GM12878 (cell line): ENCODE measurements around the gene NKX1-1. TPM values are rescaled to one million over a fixed set of nuclear protein-coding genes. Genes with fewer than 3 reads are reported as not detected.

Source experiments
- ATAC-seq: fragments of 200-7000 bp; cut with Tn5 transposase; 3 replicates; pipeline ENCODE4 v1.9.1; 2020; ENCODE audit warnings: mild to moderate bottlenecking, moderate library complexity
- BruUV-seq: library from RNA; stranded (reverse); fragments of 400-500 nt; replicated peaks from 2 replicates; lab custom pipeline; 2021; lab: Mats Ljungman, UMichigan
- CTCF ChIA-PET: fragments of 300-600 bp; sonication (Branson Sonifier 250); formaldehyde crosslinking; extraction: SDS; loops from one replicate; lab custom pipeline; 2021; ENCODE audit warnings: inconsistent platforms; lab: Yijun Ruan, JAX
- POLR2A ChIA-PET: fragments of 350-600 bp; formaldehyde crosslinking; extraction: SDS; loops from one replicate; lab custom pipeline; 2021; ENCODE audit warnings: inconsistent platforms; lab: Charles Lee
- RAD21 ChIA-PET: fragments of 300-600 bp; sonication (Branson Sonifier 250); formaldehyde crosslinking; loops from one replicate; lab custom pipeline; 2023; ENCODE audit warnings: antibody characterized with exemption; ENCODE audit not compliant: unreplicated experiment; lab: Charles Lee
- SMC1A ChIA-PET: fragments of 300-600 bp; sonication (Branson Sonifier 250); formaldehyde crosslinking; loops from one replicate; lab custom pipeline; 2023; ENCODE audit not compliant: unreplicated experiment, uncharacterized antibody; lab: Charles Lee
- DNase-seq: peaks from one replicate; pipeline ENCODE4 v3.0.0-alpha.2; 2011; ENCODE audit warnings: low read depth, low spot score
- FAIRE-seq: peaks from 3 replicates; lab custom pipeline; 2011; peaks lifted over from hg19 to GRCh38; lab: Jason Lieb, UNC
- H2AFZ ChIP-seq: 2 replicates; pipeline ENCODE4 v1.6.0; 2011; ENCODE audit warnings: low read depth, low read length, control low read depth; ENCODE audit not compliant: control insufficient read depth
- H3K27ac ChIP-seq: 2 replicates; pipeline ENCODE4 v1.5.1; 2011; ENCODE audit warnings: control low read depth; ENCODE audit not compliant: control insufficient read depth, insufficient read depth
- H3K27me3 ChIP-seq, 2 experiments: replicated peaks in 1 of 2; 2 replicates each; pipeline versions ENCODE4 v1.6.0 to v1.6.1; 2011; ENCODE audit warnings: low read length in 1 of 2; ENCODE audit not compliant: control insufficient read depth in 2 of 2, insufficient read depth in 2 of 2
- H3K36me3 ChIP-seq, 2 experiments: 2 replicates each; pipeline ENCODE4 v1.5.1; 2011; ENCODE audit warnings: low read length in 1 of 2; ENCODE audit not compliant: control insufficient read depth in 2 of 2, insufficient read depth in 2 of 2
- H3K4me1 ChIP-seq: 2 replicates; pipeline ENCODE4 v1.6.1; 2011; ENCODE audit warnings: mild to moderate bottlenecking, low read length, moderate library complexity, mixed read lengths; ENCODE audit not compliant: control insufficient read depth, insufficient read depth
- H3K4me2 ChIP-seq: 2 replicates; pipeline ENCODE4 v1.6.0; 2011; ENCODE audit warnings: control low read depth; ENCODE audit not compliant: control insufficient read depth, insufficient read depth
- H3K4me3 ChIP-seq: fragments of 200-600 bp; sonication (generic); 2 replicates; pipeline ENCODE4 v1.5.1; 2016
- H3K79me2 ChIP-seq: 2 replicates; pipeline ENCODE4 v1.6.0; 2011; ENCODE audit warnings: low read length; ENCODE audit not compliant: control insufficient read depth, insufficient read depth
- H3K9ac ChIP-seq: 2 replicates; pipeline ENCODE4 v1.8.0; 2011; ENCODE audit warnings: low read length, control low read depth, mixed read lengths; ENCODE audit not compliant: control insufficient read depth, insufficient read depth
- H3K9me3 ChIP-seq: replicated peaks from 3 replicates; pipeline ENCODE4 v1.5.1; 2011; ENCODE audit warnings: mild to moderate bottlenecking, low read length; ENCODE audit not compliant: control insufficient read depth, insufficient read depth
- H4K20me1 ChIP-seq: 2 replicates; pipeline ENCODE4 v1.6.0; 2011; ENCODE audit not compliant: control insufficient read depth, insufficient read depth
- BCL11A ChIP-seq: IDR thresholded peaks from 2 replicates; pipeline ENCODE4 v1.6.1; 2011; ENCODE audit warnings: low read depth, low read length
- IRF4 ChIP-seq: IDR thresholded peaks from 2 replicates; pipeline ENCODE4 v1.6.1; 2011; ENCODE audit warnings: low read depth, low read length
- JUND ChIP-seq: IDR thresholded peaks from 2 replicates; pipeline ENCODE4 v1.6.1; 2012; ENCODE audit warnings: low read depth, mild to moderate bottlenecking, low read length, improper control_type of control experiment, moderate library complexity
- MXI1 ChIP-seq: fragments of 150-350 bp; IDR thresholded peaks from 2 replicates; pipeline ENCODE4 v1.6.1; 2011; ENCODE audit warnings: low read depth, mild to moderate bottlenecking, inconsistent platforms, low read length, improper control_type of control experiment
- POLR2AphosphoS2 ChIP-seq: IDR thresholded peaks from 2 replicates; pipeline ENCODE4 v1.6.1; 2011; ENCODE audit warnings: low read depth, mild to moderate bottlenecking, low read length, improper control_type of control experiment, moderate library complexity
- RELA ChIP-seq: fragments of 450-650 bp; IDR thresholded peaks from 2 replicates; pipeline ENCODE4 v1.8.0; 2014; ENCODE audit warnings: borderline replicate concordance; ENCODE audit not compliant: partially characterized antibody
- SMAD1 ChIP-seq: fragments of 450-650 bp; IDR thresholded peaks from 2 replicates; pipeline ENCODE4 v1.6.1; 2018; ENCODE audit warnings: mild to moderate bottlenecking, low read depth; ENCODE audit not compliant: partially characterized antibody
- SPI1 ChIP-seq: IDR thresholded peaks from 2 replicates; pipeline ENCODE4 v1.6.1; 2011; ENCODE audit warnings: low read depth, mild to moderate bottlenecking, low read length, moderate library complexity, borderline replicate concordance; ENCODE audit not compliant: insufficient read depth
- SREBF1 ChIP-seq: IDR thresholded peaks from 2 replicates; pipeline ENCODE4 v1.6.1; 2012; ENCODE audit warnings: mild to moderate bottlenecking, low read length
- TAF1 ChIP-seq: IDR thresholded peaks from 2 replicates; pipeline ENCODE4 v1.6.1; 2011; ENCODE audit warnings: mild to moderate bottlenecking, low read depth, low read length, borderline replicate concordance
- TCF3 ChIP-seq: IDR thresholded peaks from 2 replicates; pipeline ENCODE4 v1.6.1; 2012; ENCODE audit warnings: low read depth, mild to moderate bottlenecking, low read length, borderline replicate concordance; ENCODE audit not compliant: insufficient read depth
- YBX1 ChIP-seq: fragments of 450-650 bp; IDR thresholded peaks from 2 replicates; pipeline ENCODE4 v1.6.1; 2016; ENCODE audit warnings: antibody characterized with exemption
- ZNF217 ChIP-seq: fragments of 450-650 bp; IDR thresholded peaks from 2 replicates; pipeline ENCODE4 v1.6.1; 2017; ENCODE audit warnings: antibody characterized with exemption, mild to moderate bottlenecking
- WGBS: methylation state at CpG from one replicate; pipeline ENCODE4 v1.1.6; 2016; ENCODE audit warnings: low lambda C conversion rate; ENCODE audit not compliant: insufficient replicate concordance, insufficient coverage; ENCODE audit errors: missing lambda C conversion rate; 5-methylcytosine and 5-hydroxymethylcytosine counted together
- in situ Hi-C: fragments of 300-500 bp; cut with MboI; formaldehyde crosslinking; loops from 9 replicates; pipeline ENCODE4 v1.14.3; 2018; ENCODE audit warnings: mixed read lengths
- intact Hi-C: fragments of 100-400 bp; cut with micrococcal nuclease; formaldehyde crosslinking; loops from one replicate; pipeline ENCODE4 v1.14.2; 2022; ENCODE audit not compliant: unreplicated experiment
- polyA plus RNA-seq, 11 experiments: library from polyadenylated mRNA; depleted of rRNA in 4 of 11; unstranded in 6 of 11; stranded (reverse) in 5 of 11; fragments of >200 nt; fragmentation: Nextera tagmentation in 4 of 11; fragmentation: Illumina TruSeq in 1 of 11; extraction: Ambion mirVana in 4 of 11; extraction: Trizol in 1 of 11; gene quantifications; 1 replicate in 1 of 11; 2 replicates in 10 of 11; pipeline versions ENCODE4 v1.2.1 to v1.2.3, GENCODE V29; 2011 to 2016; ENCODE audit warnings: inconsistent platforms in 2 of 11, missing spikeins in 2 of 11, low read depth in 1 of 11
- total RNA-seq, 4 experiments: library from RNA; depleted of rRNA in 3 of 4; stranded (reverse); fragments of >200 nt in 3 of 4; fragmentation: Illumina TruSeq in 1 of 4; extraction: Trizol in 1 of 4; gene quantifications; 2 replicates each; pipeline versions ENCODE4 v1.2.1 to v1.2.3, GENCODE V29; 2013 to 2021
- TF ChIP-seq, protein P1 (sequence below): IDR thresholded peaks from 2 replicates; pipeline ENCODE4 v1.6.1; 2012; ENCODE audit warnings: low read depth, low read length, improper control_type of control experiment
- TF ChIP-seq, protein P2 (sequence below): fragments of 450-650 bp; IDR thresholded peaks from 2 replicates; pipeline ENCODE4 v1.6.1; 2016; ENCODE audit warnings: mild to moderate bottlenecking

The NKX1-1 gene
- total and polyA plus RNA-seq, 10 of the 15 experiments (the other 5 are each of a cell fraction or from before 2014, with no cell fraction given), result not detected

DNA sequence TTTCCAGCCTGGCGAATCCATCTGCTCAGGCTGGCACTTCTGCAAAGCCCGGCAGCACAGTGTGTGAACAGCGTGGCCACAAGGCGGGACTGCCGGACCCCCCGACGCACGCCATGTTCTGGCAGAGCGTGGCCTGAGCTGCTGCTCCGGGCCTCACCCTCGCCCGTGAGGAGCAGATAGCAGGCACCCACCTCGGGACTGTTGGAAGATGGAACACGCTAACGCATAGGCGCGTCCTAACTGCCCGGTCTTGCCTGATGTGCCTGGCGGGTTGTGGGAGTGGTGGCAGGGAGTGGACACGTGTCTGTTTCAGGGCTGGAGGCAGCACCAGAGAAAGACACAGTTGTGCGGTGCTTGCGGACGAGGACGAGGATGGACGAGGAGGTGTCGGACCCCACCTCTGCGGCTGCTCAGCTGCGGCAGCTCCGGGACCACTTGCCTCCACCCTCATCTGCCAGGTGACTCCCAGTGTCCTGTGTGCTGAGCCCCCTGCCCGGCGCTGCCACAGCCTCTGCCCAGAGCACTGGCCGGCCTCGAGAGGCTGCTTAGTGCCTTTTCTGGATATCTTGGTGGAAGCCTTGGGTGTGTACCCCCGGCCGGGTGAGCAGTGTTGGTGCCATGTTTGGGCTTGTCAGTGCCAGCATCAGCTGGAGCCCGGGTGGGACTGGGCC, 31.1 kb downstream of the NKX1-1 start:
- no peak for ATAC-seq

GRCh38 chr4:1374706-1375045, 31.6 kb downstream of the NKX1-1 start:
- no peak for TF ChIP-seq BCL11A
- TF ChIP-seq SREBF1, result no peak
- no peak for TF ChIP-seq JUND
- no peak for TF ChIP-seq YBX1
- TF ChIP-seq POLR2AphosphoS2, result no peak
- TF ChIP-seq TAF1, result no peak
- TF ChIP-seq, protein P1, sequence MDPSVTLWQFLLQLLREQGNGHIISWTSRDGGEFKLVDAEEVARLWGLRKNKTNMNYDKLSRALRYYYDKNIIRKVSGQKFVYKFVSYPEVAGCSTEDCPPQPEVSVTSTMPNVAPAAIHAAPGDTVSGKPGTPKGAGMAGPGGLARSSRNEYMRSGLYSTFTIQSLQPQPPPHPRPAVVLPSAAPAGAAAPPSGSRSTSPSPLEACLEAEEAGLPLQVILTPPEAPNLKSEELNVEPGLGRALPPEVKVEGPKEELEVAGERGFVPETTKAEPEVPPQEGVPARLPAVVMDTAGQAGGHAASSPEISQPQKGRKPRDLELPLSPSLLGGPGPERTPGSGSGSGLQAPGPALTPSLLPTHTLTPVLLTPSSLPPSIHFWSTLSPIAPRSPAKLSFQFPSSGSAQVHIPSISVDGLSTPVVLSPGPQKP, result no peak
- TF ChIP-seq, protein P2, sequence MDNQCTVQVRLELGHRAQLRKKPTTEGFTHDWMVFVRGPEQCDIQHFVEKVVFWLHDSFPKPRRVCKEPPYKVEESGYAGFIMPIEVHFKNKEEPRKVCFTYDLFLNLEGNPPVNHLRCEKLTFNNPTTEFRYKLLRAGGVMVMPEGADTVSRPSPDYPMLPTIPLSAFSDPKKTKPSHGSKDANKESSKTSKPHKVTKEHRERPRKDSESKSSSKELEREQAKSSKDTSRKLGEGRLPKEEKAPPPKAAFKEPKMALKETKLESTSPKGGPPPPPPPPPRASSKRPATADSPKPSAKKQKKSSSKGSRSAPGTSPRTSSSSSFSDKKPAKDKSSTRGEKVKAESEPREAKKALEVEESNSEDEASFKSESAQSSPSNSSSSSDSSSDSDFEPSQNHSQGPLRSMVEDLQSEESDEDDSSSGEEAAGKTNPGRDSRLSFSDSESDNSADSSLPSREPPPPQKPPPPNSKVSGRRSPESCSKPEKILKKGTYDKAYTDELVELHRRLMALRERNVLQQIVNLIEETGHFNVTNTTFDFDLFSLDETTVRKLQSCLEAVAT, result no peak
- no peak for TF ChIP-seq SMAD1
- no peak for TF ChIP-seq TCF3
- TF ChIP-seq MXI1, result no peak
- no peak for TF ChIP-seq RELA
- no peak for TF ChIP-seq SPI1
- TF ChIP-seq ZNF217, result no peak
- H3K79me2 ChIP-seq, result no peaks in the 10 kb centered on the region
- no TSS peak for BruUV-seq
- H3K27ac ChIP-seq, result no peak overlapping the region
- ChIA-PET CTCF (no interaction called here), RAD21 (no interaction called here), POLR2A (no interaction called here), SMC1A (no interaction called here)
- H3K27me3 ChIP-seq, result no peaks in the 10 kb centered on the region
- H3K9me3 ChIP-seq, result no peaks in the 10 kb centered on the region
- no peaks in the 10 kb centered on the region for H4K20me1 ChIP-seq
- no peak for FAIRE-seq
- WGBS, result 92% methylated on average over 14 of the region's 14 CpGs
- intact Hi-C loops, result no loop called here
- H3K4me3 ChIP-seq, result no peak overlapping the region
- H3K4me1 ChIP-seq, result no peaks in the 10 kb centered on the region
- H2AFZ ChIP-seq, result no peak overlapping the region
- no peak for ATAC-seq
- no peak overlapping the region for H3K4me2 ChIP-seq
- no peak for DNase-seq
- in situ Hi-C loops, result no loop called here
- H3K9ac ChIP-seq, result no peak overlapping the region
- H3K36me3 ChIP-seq, result no peaks in the 10 kb centered on the region; a peak in 2 of 4 replicates

More for the DNA sequence above, 31.1 kb downstream of the NKX1-1 start:
- Histone ChIP-seq H3K4me3 (no peak overlapping the region), H2AFZ (no peak overlapping the region), H3K9me3 (no peaks in the 10 kb centered on the region), H3K79me2 (no peaks in the 10 kb centered on the region), H3K36me3 (no peaks in the 10 kb centered on the region; a peak in 2 of 4 replicates), H3K4me1 (no peaks in the 10 kb centered on the region), H4K20me1 (no peaks in the 10 kb centered on the region), H3K27me3 (no peaks in the 10 kb centered on the region), H3K9ac (no peak overlapping the region), H3K27ac (no peak overlapping the region), H3K4me2 (no peak overlapping the region)
- intact Hi-C loops (no loop called here), in situ Hi-C loops (no loop called here)
- CTCF ChIA-PET, result no interaction called here
- WGBS, result 91% methylated on average over 35 of the region's 36 CpGs
- POLR2A ChIA-PET, result interaction anchor here (0.5 kb wide), 1 partner anchor 562 kb away, joined by 3 read pairs; no protein-coding TSS in a partner anchor
- TF ChIP-seq IRF4 (no peak), SPI1 (no peak)
- DNase-seq, result no peak
- FAIRE-seq, result no peak
- RAD21 ChIA-PET, result no interaction called here
- SMC1A ChIA-PET, result no interaction called here
- BruUV-seq, result no TSS peak
